Loucy (cell line): ENCODE data around the gene LMNTD2.

Source experiments
- EZH2phosphoT487 ChIP-seq: fragments of 200-600 bp; IDR thresholded peaks from 2 replicates; pipeline ENCODE4 v1.6.1; 2018; ENCODE audit warnings: antibody characterized with exemption, mild to moderate bottlenecking, moderate library complexity, borderline replicate concordance
- TF ChIP-seq, protein P1 (sequence below): fragments of 200-600 bp; sonication (generic); conservative IDR thresholded peaks from 2 replicates; pipeline ENCODE4 v1.5.1; 2014; ENCODE audit warnings: mild to moderate bottlenecking, antibody characterized with exemption, low read length

DNA sequence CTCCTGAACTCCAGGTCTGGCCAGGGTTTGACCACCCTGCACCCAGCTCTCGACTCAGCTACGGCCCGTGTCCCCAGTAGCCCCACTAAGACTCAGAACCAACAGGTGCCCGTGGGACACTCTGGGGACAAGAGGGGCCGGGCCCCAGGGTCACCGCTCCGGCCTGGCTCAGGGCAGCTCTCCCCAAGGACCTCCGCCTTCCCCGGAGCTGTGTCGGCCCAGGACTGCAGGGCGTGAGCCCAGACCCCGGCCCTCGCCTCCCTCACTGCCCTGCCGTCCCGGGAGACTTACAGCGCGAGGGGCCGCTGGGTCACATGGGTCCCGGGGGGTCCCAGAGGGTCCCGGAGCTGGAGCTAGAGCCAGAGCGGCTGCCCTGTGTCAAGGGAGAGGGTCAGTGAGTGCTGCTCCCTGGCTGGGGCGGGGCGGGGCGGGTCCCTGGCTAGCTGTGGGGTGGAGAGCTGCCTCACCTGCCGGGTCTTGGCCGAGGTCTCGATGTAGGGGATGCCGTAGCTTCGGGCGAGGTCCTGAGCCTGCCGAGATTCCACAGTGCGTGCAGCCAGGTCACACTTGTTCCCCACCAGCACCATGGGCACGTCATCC, 27.5 kb downstream of the LMNTD2 start:
- TF ChIP-seq, protein P1, sequence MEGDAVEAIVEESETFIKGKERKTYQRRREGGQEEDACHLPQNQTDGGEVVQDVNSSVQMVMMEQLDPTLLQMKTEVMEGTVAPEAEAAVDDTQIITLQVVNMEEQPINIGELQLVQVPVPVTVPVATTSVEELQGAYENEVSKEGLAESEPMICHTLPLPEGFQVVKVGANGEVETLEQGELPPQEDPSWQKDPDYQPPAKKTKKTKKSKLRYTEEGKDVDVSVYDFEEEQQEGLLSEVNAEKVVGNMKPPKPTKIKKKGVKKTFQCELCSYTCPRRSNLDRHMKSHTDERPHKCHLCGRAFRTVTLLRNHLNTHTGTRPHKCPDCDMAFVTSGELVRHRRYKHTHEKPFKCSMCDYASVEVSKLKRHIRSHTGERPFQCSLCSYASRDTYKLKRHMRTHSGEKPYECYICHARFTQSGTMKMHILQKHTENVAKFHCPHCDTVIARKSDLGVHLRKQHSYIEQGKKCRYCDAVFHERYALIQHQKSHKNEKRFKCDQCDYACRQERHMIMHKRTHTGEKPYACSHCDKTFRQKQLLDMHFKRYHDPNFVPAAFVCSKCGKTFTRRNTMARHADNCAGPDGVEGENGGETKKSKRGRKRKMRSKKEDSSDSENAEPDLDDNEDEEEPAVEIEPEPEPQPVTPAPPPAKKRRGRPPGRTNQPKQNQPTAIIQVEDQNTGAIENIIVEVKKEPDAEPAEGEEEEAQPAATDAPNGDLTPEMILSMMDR = no peak
- TF ChIP-seq EZH2phosphoT487 = no peak
